WTC11 (cell line): ENCODE data around the gene PLA2G2D. TPM values are rescaled to one million over a fixed set of nuclear protein-coding genes. Genes with fewer than 3 reads are reported as not detected.

Experiments used
- ATAC-seq: fragments of 200-7000 bp; cut with Tn5 transposase; 2 replicates; pipeline ENCODE4 v1.10.0; 2021; ENCODE audit warnings: mild to moderate bottlenecking, moderate library complexity
- CTCF ChIA-PET: fragments of 300-600 bp; sonication (Branson Sonifier 250); formaldehyde crosslinking; loops from one replicate; lab custom pipeline; 2021; ENCODE audit warnings: antibody characterized with exemption; lab: Charles Lee
- POLR2A ChIA-PET: fragments of 350-600 bp; sonication (Branson Sonifier 250); formaldehyde crosslinking; loops from one replicate; lab custom pipeline; 2021; ENCODE audit warnings: antibody characterized with exemption; lab: Charles Lee
- DNase-seq: peaks from one replicate; pipeline ENCODE4 v3.0.0; 2021; ENCODE audit warnings: low spot score
- H3K27ac Mint-ChIP-seq: 2 replicates; pipeline ENCODE4 v1.8.0; 2021; ENCODE audit warnings: mixed read lengths
- H3K27me3 Mint-ChIP-seq: 2 replicates; pipeline ENCODE4 v1.8.0; 2021; ENCODE audit warnings: low read depth, mild to moderate bottlenecking, moderate library complexity, mixed read lengths
- H3K36me3 Mint-ChIP-seq: 2 replicates; pipeline ENCODE4 v1.8.0; 2021; ENCODE audit warnings: mixed read lengths
- H3K4me1 Mint-ChIP-seq: 2 replicates; pipeline ENCODE4 v1.8.0; 2022; ENCODE audit warnings: mixed read lengths
- H3K4me3 Mint-ChIP-seq: 2 replicates; pipeline ENCODE4 v1.8.0; 2021; ENCODE audit warnings: mild to moderate bottlenecking, moderate library complexity, mixed read lengths
- H3K9me3 Mint-ChIP-seq: 2 replicates; pipeline ENCODE4 v1.8.0; 2021; ENCODE audit warnings: mixed read lengths
- CREB1 ChIP-seq: sonication (generic); formaldehyde crosslinking; IDR thresholded peaks from 2 replicates; pipeline ENCODE4 v1.8.0; 2023; ENCODE audit warnings: mild to moderate bottlenecking, missing genetic modification reagents
- E2F5 ChIP-seq: sonication (generic); formaldehyde crosslinking; IDR thresholded peaks from 2 replicates; pipeline ENCODE4 v1.8.1; 2022; ENCODE audit warnings: mild to moderate bottlenecking, moderate library complexity, missing genetic modification reagents
- EMX1 ChIP-seq: fragments of 250-450 bp; sonication (Bioruptor Pico); IDR thresholded peaks from 2 replicates; pipeline ENCODE4 v1.8.0; 2021; ENCODE audit warnings: mild to moderate bottlenecking
- ERG ChIP-seq: fragments of 250-450 bp; sonication (Bioruptor Pico); IDR thresholded peaks from 2 replicates; pipeline ENCODE4 v1.8.0; 2021; ENCODE audit warnings: mild to moderate bottlenecking
- ESRRA ChIP-seq: sonication (generic); formaldehyde crosslinking; IDR thresholded peaks from 2 replicates; pipeline ENCODE4 v1.8.1; 2022; ENCODE audit warnings: mild to moderate bottlenecking, missing genetic modification reagents, borderline replicate concordance
- IRF2 ChIP-seq: sonication (generic); formaldehyde crosslinking; IDR thresholded peaks from 2 replicates; pipeline ENCODE4 v1.8.0; 2022; ENCODE audit warnings: low read depth, missing genetic modification reagents, borderline replicate concordance
- NFATC4 ChIP-seq: fragments of 250-450 bp; sonication (Bioruptor Pico); IDR thresholded peaks from 2 replicates; pipeline ENCODE4 v1.9.0; 2021; ENCODE audit warnings: mild to moderate bottlenecking
- NFE2L1 ChIP-seq: sonication (generic); formaldehyde crosslinking; IDR thresholded peaks from 2 replicates; pipeline ENCODE4 v1.8.1; 2023; ENCODE audit warnings: missing genetic modification reagents
- SMAD3 ChIP-seq: sonication (generic); formaldehyde crosslinking; IDR thresholded peaks from 2 replicates; pipeline ENCODE4 v1.8.0; 2022; ENCODE audit warnings: missing genetic modification reagents, mild to moderate bottlenecking, borderline replicate concordance
- TEAD4 ChIP-seq: sonication (generic); formaldehyde crosslinking; IDR thresholded peaks from 2 replicates; pipeline ENCODE4 v1.8.0; 2022; ENCODE audit warnings: mild to moderate bottlenecking, missing genetic modification reagents
- USF1 ChIP-seq: sonication (generic); formaldehyde crosslinking; IDR thresholded peaks from 2 replicates; pipeline ENCODE4 v1.8.0; 2022; ENCODE audit warnings: mild to moderate bottlenecking, missing genetic modification reagents
- ZBTB43 ChIP-seq: sonication (generic); formaldehyde crosslinking; IDR thresholded peaks from 2 replicates; pipeline ENCODE4 v1.8.1; 2023; ENCODE audit warnings: mild to moderate bottlenecking, missing genetic modification reagents
- ZNF232 ChIP-seq: sonication (generic); formaldehyde crosslinking; IDR thresholded peaks from 2 replicates; pipeline ENCODE4 v1.8.0; 2022; ENCODE audit warnings: mild to moderate bottlenecking, missing genetic modification reagents
- ZNF396 ChIP-seq: fragments of 250-450 bp; sonication (Bioruptor Pico); IDR thresholded peaks from 2 replicates; pipeline ENCODE4 v1.8.0; 2021; ENCODE audit warnings: mild to moderate bottlenecking, moderate library complexity, borderline replicate concordance
- ZNF423 ChIP-seq: fragments of 250-450 bp; sonication (Bioruptor Pico); IDR thresholded peaks from 2 replicates; pipeline ENCODE4 v2.1.2; 2022; ENCODE audit warnings: mild to moderate bottlenecking, moderate library complexity
- total RNA-seq: library from RNA; stranded (reverse); gene quantifications from 3 replicates; pipeline ENCODE4 v1.2.3, GENCODE V29; 2021
- TF ChIP-seq, protein P1 (sequence below): sonication (generic); formaldehyde crosslinking; conservative IDR thresholded peaks from 2 replicates; pipeline ENCODE4 v1.8.1; 2023; ENCODE audit warnings: mild to moderate bottlenecking, low read depth, missing genetic modification reagents, moderate library complexity
- TF ChIP-seq, protein P2 (sequence below): fragments of 200-600 bp; IDR thresholded peaks from 2 replicates; pipeline ENCODE4 v1.8.0; 2022; ENCODE audit warnings: antibody characterized with exemption
- TF ChIP-seq, protein P3 (sequence below): sonication (generic); formaldehyde crosslinking; IDR thresholded peaks from 2 replicates; pipeline ENCODE4 v1.8.0; 2023; ENCODE audit warnings: missing genetic modification reagents
- TF ChIP-seq, protein P4 (sequence below): sonication (generic); formaldehyde crosslinking; IDR thresholded peaks from 2 replicates; pipeline ENCODE4 v1.8.1; 2022; ENCODE audit warnings: low read depth, missing genetic modification reagents, borderline replicate concordance
- TF ChIP-seq, protein P5 (sequence below): fragments of 250-450 bp; sonication (Bioruptor Pico); conservative IDR thresholded peaks from 2 replicates; pipeline ENCODE4 v1.9.0; 2021; ENCODE audit warnings: mild to moderate bottlenecking

Gene PLA2G2D
- total RNA-seq, 1 experiment from 2014 or later, result not detected

DNA sequence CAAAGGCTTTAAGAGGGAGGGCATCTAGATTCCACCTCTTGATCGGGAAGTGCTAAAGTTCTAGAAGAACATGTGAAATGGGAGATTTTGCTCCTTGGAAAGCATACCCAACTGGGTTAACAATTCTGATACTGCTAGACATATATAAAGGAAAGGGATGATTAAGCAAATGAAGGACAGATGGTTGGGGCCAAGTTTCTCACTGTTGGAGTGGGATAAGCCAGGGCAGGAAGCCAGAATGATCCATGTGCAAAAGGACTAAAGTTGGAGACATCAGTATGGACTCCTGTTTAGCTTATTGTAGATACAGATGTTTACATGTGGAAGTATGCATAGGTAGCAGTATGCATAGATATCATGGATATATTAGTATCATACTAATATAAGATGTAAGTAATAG lies 32.5 kb downstream of the PLA2G2D start:
- peaks cover 8% of the 10 kb centered on the region for H3K27me3 Mint-ChIP-seq
- H3K9me3 Mint-ChIP-seq, result peaks cover 18% of the 10 kb centered on the region
- H3K36me3 Mint-ChIP-seq, result no peaks in the 10 kb centered on the region
- ChIA-PET POLR2A (no interaction called here), CTCF (interaction anchor here (1.3 kb wide), 1 partner anchor 24 kb away, joined by 3 read pairs; no protein-coding TSS in a partner anchor)
- ATAC-seq (no peak), DNase-seq (no peak)
- no peak overlapping the region for H3K4me3 Mint-ChIP-seq
- H3K27ac Mint-ChIP-seq, result no peak overlapping the region
- H3K4me1 Mint-ChIP-seq, result peaks cover 5% of the 10 kb centered on the region
- no peak for TF ChIP-seq ERG (CRISPR knock-in tag)
- TF ChIP-seq, protein P1, sequence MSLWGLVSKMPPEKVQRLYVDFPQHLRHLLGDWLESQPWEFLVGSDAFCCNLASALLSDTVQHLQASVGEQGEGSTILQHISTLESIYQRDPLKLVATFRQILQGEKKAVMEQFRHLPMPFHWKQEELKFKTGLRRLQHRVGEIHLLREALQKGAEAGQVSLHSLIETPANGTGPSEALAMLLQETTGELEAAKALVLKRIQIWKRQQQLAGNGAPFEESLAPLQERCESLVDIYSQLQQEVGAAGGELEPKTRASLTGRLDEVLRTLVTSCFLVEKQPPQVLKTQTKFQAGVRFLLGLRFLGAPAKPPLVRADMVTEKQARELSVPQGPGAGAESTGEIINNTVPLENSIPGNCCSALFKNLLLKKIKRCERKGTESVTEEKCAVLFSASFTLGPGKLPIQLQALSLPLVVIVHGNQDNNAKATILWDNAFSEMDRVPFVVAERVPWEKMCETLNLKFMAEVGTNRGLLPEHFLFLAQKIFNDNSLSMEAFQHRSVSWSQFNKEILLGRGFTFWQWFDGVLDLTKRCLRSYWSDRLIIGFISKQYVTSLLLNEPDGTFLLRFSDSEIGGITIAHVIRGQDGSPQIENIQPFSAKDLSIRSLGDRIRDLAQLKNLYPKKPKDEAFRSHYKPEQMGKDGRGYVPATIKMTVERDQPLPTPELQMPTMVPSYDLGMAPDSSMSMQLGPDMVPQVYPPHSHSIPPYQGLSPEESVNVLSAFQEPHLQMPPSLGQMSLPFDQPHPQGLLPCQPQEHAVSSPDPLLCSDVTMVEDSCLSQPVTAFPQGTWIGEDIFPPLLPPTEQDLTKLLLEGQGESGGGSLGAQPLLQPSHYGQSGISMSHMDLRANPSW (CRISPR knock-in tag), result no peak
- TF ChIP-seq, protein P2, sequence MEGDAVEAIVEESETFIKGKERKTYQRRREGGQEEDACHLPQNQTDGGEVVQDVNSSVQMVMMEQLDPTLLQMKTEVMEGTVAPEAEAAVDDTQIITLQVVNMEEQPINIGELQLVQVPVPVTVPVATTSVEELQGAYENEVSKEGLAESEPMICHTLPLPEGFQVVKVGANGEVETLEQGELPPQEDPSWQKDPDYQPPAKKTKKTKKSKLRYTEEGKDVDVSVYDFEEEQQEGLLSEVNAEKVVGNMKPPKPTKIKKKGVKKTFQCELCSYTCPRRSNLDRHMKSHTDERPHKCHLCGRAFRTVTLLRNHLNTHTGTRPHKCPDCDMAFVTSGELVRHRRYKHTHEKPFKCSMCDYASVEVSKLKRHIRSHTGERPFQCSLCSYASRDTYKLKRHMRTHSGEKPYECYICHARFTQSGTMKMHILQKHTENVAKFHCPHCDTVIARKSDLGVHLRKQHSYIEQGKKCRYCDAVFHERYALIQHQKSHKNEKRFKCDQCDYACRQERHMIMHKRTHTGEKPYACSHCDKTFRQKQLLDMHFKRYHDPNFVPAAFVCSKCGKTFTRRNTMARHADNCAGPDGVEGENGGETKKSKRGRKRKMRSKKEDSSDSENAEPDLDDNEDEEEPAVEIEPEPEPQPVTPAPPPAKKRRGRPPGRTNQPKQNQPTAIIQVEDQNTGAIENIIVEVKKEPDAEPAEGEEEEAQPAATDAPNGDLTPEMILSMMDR, result no peak
- TF ChIP-seq TEAD4 (CRISPR knock-in tag), result no peak
- TF ChIP-seq, protein P3, sequence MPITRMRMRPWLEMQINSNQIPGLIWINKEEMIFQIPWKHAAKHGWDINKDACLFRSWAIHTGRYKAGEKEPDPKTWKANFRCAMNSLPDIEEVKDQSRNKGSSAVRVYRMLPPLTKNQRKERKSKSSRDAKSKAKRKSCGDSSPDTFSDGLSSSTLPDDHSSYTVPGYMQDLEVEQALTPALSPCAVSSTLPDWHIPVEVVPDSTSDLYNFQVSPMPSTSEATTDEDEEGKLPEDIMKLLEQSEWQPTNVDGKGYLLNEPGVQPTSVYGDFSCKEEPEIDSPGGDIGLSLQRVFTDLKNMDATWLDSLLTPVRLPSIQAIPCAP (CRISPR knock-in tag), result no peak
- no peak for TF ChIP-seq NFE2L1
- TF ChIP-seq SMAD3 (CRISPR knock-in tag), result no peak
- TF ChIP-seq ZNF396 (CRISPR knock-in tag), result no peak
- TF ChIP-seq USF1 (CRISPR knock-in tag), result no peak
- TF ChIP-seq, protein P4, sequence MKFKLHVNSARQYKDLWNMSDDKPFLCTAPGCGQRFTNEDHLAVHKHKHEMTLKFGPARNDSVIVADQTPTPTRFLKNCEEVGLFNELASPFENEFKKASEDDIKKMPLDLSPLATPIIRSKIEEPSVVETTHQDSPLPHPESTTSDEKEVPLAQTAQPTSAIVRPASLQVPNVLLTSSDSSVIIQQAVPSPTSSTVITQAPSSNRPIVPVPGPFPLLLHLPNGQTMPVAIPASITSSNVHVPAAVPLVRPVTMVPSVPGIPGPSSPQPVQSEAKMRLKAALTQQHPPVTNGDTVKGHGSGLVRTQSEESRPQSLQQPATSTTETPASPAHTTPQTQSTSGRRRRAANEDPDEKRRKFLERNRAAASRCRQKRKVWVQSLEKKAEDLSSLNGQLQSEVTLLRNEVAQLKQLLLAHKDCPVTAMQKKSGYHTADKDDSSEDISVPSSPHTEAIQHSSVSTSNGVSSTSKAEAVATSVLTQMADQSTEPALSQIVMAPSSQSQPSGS (CRISPR knock-in tag), result no peak
- TF ChIP-seq, all 79 proteins: peak for 0

- ATAC-seq (no peak), DNase-seq (no peak)
- CTCF ChIA-PET, result interaction anchor here (0.5 kb wide), 1 partner anchor 60 kb away, joined by 3 read pairs; no protein-coding TSS in a partner anchor
- Mint-ChIP-seq H3K9me3 (0 out of 2 replicates have a peak, but pooled peaks cover 5% of the 10 kb centered on the region), H3K4me1 (peaks cover 14% of the 10 kb centered on the region), H3K27me3 (peaks cover 4% of the 10 kb centered on the region; the same call in 1 of the 2 replicates), H3K27ac (no peak overlapping the region), H3K4me3 (no peak overlapping the region), H3K36me3 (no peaks in the 10 kb centered on the region)
- POLR2A ChIA-PET, result interaction anchor here (0.5 kb wide), 1 partner anchor 1150 kb away, joined by 3 read pairs; no protein-coding TSS in a partner anchor
- TF ChIP-seq, protein P5, sequence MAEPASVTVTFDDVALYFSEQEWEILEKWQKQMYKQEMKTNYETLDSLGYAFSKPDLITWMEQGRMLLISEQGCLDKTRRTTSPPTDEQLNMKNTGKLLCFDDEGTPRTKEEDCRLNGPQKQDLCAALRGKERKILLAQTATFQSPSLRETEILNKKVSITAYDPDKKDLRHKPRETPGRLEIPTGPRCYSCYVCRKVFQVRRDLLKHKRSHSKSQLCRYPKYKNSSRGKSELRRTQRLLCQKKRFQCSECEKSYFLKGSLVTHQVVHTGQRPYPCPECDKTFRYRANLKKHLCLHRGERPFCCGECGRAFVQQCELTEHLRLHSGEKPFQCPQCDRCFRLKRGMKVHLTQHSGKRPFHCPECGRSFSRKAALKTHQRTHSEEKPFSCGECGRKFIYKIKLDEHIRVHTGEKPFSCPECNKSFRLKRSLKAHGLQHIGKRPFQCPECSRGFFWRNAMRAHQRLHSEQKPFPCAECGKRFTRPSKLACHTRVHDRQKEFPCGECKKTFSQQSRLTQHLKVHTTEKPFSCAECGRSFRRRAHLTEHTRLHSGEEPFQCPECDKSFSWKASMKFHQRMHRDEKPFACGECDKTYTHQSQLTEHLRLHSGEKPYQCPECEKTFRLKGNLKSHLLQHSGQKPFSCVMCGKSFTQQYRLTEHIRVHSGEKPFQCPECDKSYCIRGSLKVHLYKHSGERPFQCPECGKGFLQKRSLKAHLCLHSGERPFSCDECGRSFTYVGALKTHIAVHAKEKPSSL (CRISPR knock-in tag), result no peak
- TF ChIP-seq NFATC4, result no peak
- TF ChIP-seq EMX1 (CRISPR knock-in tag), result no peak
- TF ChIP-seq ESRRA, result no peak
- no peak for TF ChIP-seq CREB1 (CRISPR knock-in tag)
- TF ChIP-seq ZNF423 (CRISPR knock-in tag), result no peak
- TF ChIP-seq ZNF232 (CRISPR knock-in tag), result no peak
- TF ChIP-seq IRF2 (CRISPR knock-in tag), result no peak
- no peak for TF ChIP-seq E2F5 (CRISPR knock-in tag)
- TF ChIP-seq ZBTB43, result no peak
Observed at GRCh38 chr1:20083178-20083944, 36.0 kb downstream of the PLA2G2D start.
